ENCODE results near the gene LLGL2.

GRCh38 chr17:75590849-75591721 is 65.6 kb downstream of the LLGL2 start:
- TF ChIP-seq CTCF (IDR thresholded peaks at IDR 0.05) (no peak), ZFX (IDR thresholded peaks at IDR 0.05; ENCODE audit: borderline replicate concordance) (no peak)

All from 22Rv1 (cell line).